Measurements from ENCODE around the gene NELFCD. TPM values are rescaled to one million over a fixed set of nuclear protein-coding genes. Genes with fewer than 3 reads are reported as not detected.
A peak's percentile ranks its signal among the peaks of the same experiment; 100 is the strongest.
"Not testable (repeated sequence)": the region's sequence is repeated elsewhere in the genome, so short reads cannot be mapped to it uniquely, and the experiment has no call there.

Gene NELFCD
- total and polyA plus RNA-seq, 10 of the 15 experiments (the other 5 are each of a cell fraction or from before 2014, with no cell fraction given) = 8.9 to 109 (median 82.9) TPM

GRCh38 chr20:58982406-58983114 is 1.5 kb downstream of the NELFCD start:
- POLR2A ChIA-PET = interaction anchor here (0.5 to 2.3 kb wide), 17 partner anchors 8 to 1451 kb away, joined by 3 to 13 read pairs (median 4); partner anchors contain the start of genes ATP5F1E and TUBB1
- H2AFZ ChIP-seq (ENCODE audit: control insufficient read depth, low read depth, low read length) = no peak overlapping the region; the same call in 1 of the 2 replicates
- H3K36me3 ChIP-seq (ENCODE audit: control insufficient read depth in 2 of 2, insufficient read depth in 2 of 2, low read length in 1 of 2) = peaks cover 0 to 5% of the 10 kb centered on the region in 2 experiments; a peak in 2 of 4 replicates
- no peaks in the 10 kb centered on the region for H4K20me1 ChIP-seq (ENCODE audit: control insufficient read depth, insufficient read depth)
- 71% methylated on average over 12 of the region's 12 CpGs for WGBS (ENCODE audit: insufficient coverage, insufficient replicate concordance, low lambda C conversion rate, missing lambda C conversion rate)
- no peak for FAIRE-seq
- RAD21 ChIA-PET (ENCODE audit: unreplicated experiment) = interaction anchor here (0.6 to 4.3 kb wide), 10 partner anchors 9 to 115 kb away, joined by 3 to 23 read pairs (median 4); partner anchors contain the start of gene ATP5F1E
- DNase-seq (ENCODE audit: low read depth, low spot score) = no peak
- intact Hi-C loops (cut with micrococcal nuclease; ENCODE audit: unreplicated experiment) = loop anchor here (5.0 to 10.0 kb wide), 3 partner anchors 52 to 328 kb away; partner anchors contain the start of genes ATP5F1E and STX16
- CTCF ChIA-PET = interaction anchor here (0.7 to 2.1 kb wide), 8 partner anchors 26 to 513 kb away, joined by 3 to 8 read pairs (median 3); no protein-coding TSS in a partner anchor
- peak overlapping the region; percentile 35 for H3K27ac ChIP-seq (ENCODE audit: control insufficient read depth, insufficient read depth)
- BruUV-seq (replicated peaks) = TSS peak; percentile 53
- H3K9me3 ChIP-seq (replicated peaks; ENCODE audit: control insufficient read depth, insufficient read depth, low read length) = no peaks in the 10 kb centered on the region
- in situ Hi-C loops (cut with MboI) = loop anchor here (5.0 kb wide), 1 partner anchor 75 kb away; no protein-coding TSS in a partner anchor
- ATAC-seq = peak; percentile 38
- peak overlapping the region; percentile 99 for H3K4me3 ChIP-seq
- SMC1A ChIA-PET (ENCODE audit: uncharacterized antibody, unreplicated experiment) = interaction anchor here (0.6 to 2.3 kb wide), 12 partner anchors 11 to 1505 kb away, joined by 3 to 11 read pairs (median 4); partner anchors contain the start of gene ATP5F1E
- H3K4me2 ChIP-seq (ENCODE audit: control insufficient read depth, insufficient read depth) = peak overlapping the region; percentile 93
- peaks cover 49% of the 10 kb centered on the region for H3K79me2 ChIP-seq (ENCODE audit: control insufficient read depth, insufficient read depth, low read length)
- no peaks in the 10 kb centered on the region for H3K27me3 ChIP-seq (replicated peaks in 1 of 2; ENCODE audit: control insufficient read depth in 2 of 2, insufficient read depth in 2 of 2, low read length in 1 of 2)
- TF ChIP-seq POLR2A (IDR thresholded peaks at IDR 0.05; ENCODE audit: low read depth, low read length) (0 out of 2 replicates have a peak, but pooled peaks have one; percentile 26), ZNF687 (IDR thresholded peaks at IDR 0.05) (no peak), POU2F2 (IDR thresholded peaks at IDR 0.05; ENCODE audit: borderline replicate concordance, low read depth, low read length) (0 out of 3 replicates have a peak, but pooled peaks have one; percentile 23)
- TF ChIP-seq, protein P1, sequence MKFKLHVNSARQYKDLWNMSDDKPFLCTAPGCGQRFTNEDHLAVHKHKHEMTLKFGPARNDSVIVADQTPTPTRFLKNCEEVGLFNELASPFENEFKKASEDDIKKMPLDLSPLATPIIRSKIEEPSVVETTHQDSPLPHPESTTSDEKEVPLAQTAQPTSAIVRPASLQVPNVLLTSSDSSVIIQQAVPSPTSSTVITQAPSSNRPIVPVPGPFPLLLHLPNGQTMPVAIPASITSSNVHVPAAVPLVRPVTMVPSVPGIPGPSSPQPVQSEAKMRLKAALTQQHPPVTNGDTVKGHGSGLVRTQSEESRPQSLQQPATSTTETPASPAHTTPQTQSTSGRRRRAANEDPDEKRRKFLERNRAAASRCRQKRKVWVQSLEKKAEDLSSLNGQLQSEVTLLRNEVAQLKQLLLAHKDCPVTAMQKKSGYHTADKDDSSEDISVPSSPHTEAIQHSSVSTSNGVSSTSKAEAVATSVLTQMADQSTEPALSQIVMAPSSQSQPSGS (IDR thresholded peaks at IDR 0.05; ENCODE audit: low read length) = no peak
- peaks cover 32% of the 10 kb centered on the region for H3K4me1 ChIP-seq (ENCODE audit: control insufficient read depth, insufficient read depth, low read length)
- peak overlapping the region; percentile 90 for H3K9ac ChIP-seq (ENCODE audit: control insufficient read depth, insufficient read depth, low read length)

DNA sequence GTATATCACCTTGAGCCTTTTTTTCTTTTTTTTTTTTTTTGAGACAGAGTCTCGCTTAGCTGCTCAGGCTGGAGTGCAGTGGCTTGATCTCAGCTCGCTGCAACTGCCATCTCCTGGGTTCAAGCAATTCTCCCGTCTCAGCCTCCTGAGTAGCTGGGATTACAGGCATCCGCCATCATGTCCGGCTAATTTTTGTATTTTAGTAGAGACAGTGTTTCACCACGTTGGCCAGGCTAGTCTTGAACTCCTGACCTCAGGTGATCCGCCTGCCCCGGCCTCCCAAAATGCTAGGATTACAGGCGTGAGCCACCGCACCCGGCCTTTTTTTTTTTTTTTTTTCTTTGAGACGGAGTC is 2.0 kb downstream of the NELFCD start:
- not testable (repeated sequence) for H3K9me3 ChIP-seq (replicated peaks; ENCODE audit: control insufficient read depth, insufficient read depth, low read length); FAIRE-seq; H4K20me1 ChIP-seq (ENCODE audit: control insufficient read depth, insufficient read depth); H3K36me3 ChIP-seq (ENCODE audit: control insufficient read depth in 2 of 2, insufficient read depth in 2 of 2, low read length in 1 of 2); H3K4me3 ChIP-seq; DNase-seq (ENCODE audit: low read depth, low spot score); H3K27ac ChIP-seq (ENCODE audit: control insufficient read depth, insufficient read depth); ATAC-seq; H2AFZ ChIP-seq (ENCODE audit: control insufficient read depth, low read depth, low read length); BruUV-seq (replicated peaks); H3K27me3 ChIP-seq (replicated peaks in 1 of 2; ENCODE audit: control insufficient read depth in 2 of 2, insufficient read depth in 2 of 2, low read length in 1 of 2)
- ChIA-PET SMC1A (ENCODE audit: uncharacterized antibody, unreplicated experiment) (interaction anchor here (0.6 to 2.3 kb wide), 10 partner anchors 10 to 1506 kb away, joined by 3 to 11 read pairs (median 4); partner anchors contain the start of gene ATP5F1E), CTCF (interaction anchor here (0.8 to 2.1 kb wide), 6 partner anchors 33 to 513 kb away, joined by 3 to 8 read pairs (median 3); no protein-coding TSS in a partner anchor), POLR2A (interaction anchor here (0.6 to 2.3 kb wide), 10 partner anchors 10 to 346 kb away, joined by 3 to 13 read pairs (median 5); partner anchors contain the start of genes ATP5F1E and TUBB1), RAD21 (ENCODE audit: unreplicated experiment) (interaction anchor here (0.6 to 4.3 kb wide), 6 partner anchors 8 to 75 kb away, joined by 3 to 23 read pairs (median 4); partner anchors contain the start of gene ATP5F1E)
- 93% methylated on average over 8 of the region's 12 CpGs for WGBS (ENCODE audit: insufficient coverage, insufficient replicate concordance, low lambda C conversion rate, missing lambda C conversion rate)
- in situ Hi-C loops (cut with MboI) (loop anchor here (5.0 kb wide), 1 partner anchor 76 kb away; no protein-coding TSS in a partner anchor), intact Hi-C loops (cut with micrococcal nuclease; ENCODE audit: unreplicated experiment) (loop anchor here (5.0 to 10.0 kb wide), 3 partner anchors 52 to 328 kb away; partner anchors contain the start of genes ATP5F1E and STX16)
- Histone ChIP-seq H3K79me2 (ENCODE audit: control insufficient read depth, insufficient read depth, low read length) (peaks cover 49% of the 10 kb centered on the region), H3K9ac (ENCODE audit: control insufficient read depth, insufficient read depth, low read length) (peak overlapping the region; percentile 90; the same call in 1 of the 2 replicates), H3K4me2 (ENCODE audit: control insufficient read depth, insufficient read depth) (peak overlapping the region; percentile 93), H3K4me1 (ENCODE audit: control insufficient read depth, insufficient read depth, low read length) (peaks cover 30% of the 10 kb centered on the region)
